ENCODE data around the gene DENND1B. TPM values are rescaled to one million over a fixed set of nuclear protein-coding genes. Genes with fewer than 3 reads are reported as not detected.

The DENND1B gene
- total RNA-seq, 1 donor from 2014 or later: 17.2 TPM

GRCh38 chr1:197649188-197649587 is 126.1 kb downstream of the DENND1B start:
- intact Hi-C loops (cut with DNase I): no loop called here

GRCh38 chr1:197638316-197638715 is 137.0 kb downstream of the DENND1B start:
- no peaks in the 10 kb centered on the region for H3K4me1 ChIP-seq
- DNase-seq (ENCODE audit: extremely low spot score in 2 of 2): no peak
- H3K27ac ChIP-seq: no peak overlapping the region
- H3K9me3 ChIP-seq: no peaks in the 10 kb centered on the region
- TF ChIP-seq POLR2AphosphoS5 (IDR thresholded peaks at IDR 0.05; ENCODE audit: insufficient read depth in 1 of 2, low read depth in 1 of 2) (no peak), CTCF (IDR thresholded peaks at IDR 0.05) (no peak), POLR2A (IDR thresholded peaks at IDR 0.05) (no peak)
- H3K4me3 ChIP-seq: no peak overlapping the region
- no peaks in the 10 kb centered on the region for H3K27me3 ChIP-seq
- intact Hi-C loops (cut with DNase I): no loop called here
- H3K36me3 ChIP-seq: peaks cover 0 to 8% of the 10 kb centered on the region in 2 donors

More at GRCh38 chr1:197649188-197649587, 126.1 kb downstream of the DENND1B start:
- H3K27ac ChIP-seq: no peak overlapping the region
- H3K27me3 ChIP-seq: no peaks in the 10 kb centered on the region
- H3K4me3 ChIP-seq: no peak overlapping the region
- no peak for DNase-seq (ENCODE audit: extremely low spot score in 2 of 2)
- no peaks in the 10 kb centered on the region for H3K4me1 ChIP-seq
- TF ChIP-seq CTCF (IDR thresholded peaks at IDR 0.05) (no peak), POLR2AphosphoS5 (IDR thresholded peaks at IDR 0.05; ENCODE audit: insufficient read depth in 1 of 2, low read depth in 1 of 2) (no peak), POLR2A (IDR thresholded peaks at IDR 0.05) (no peak)
- no peaks in the 10 kb centered on the region for H3K36me3 ChIP-seq
- no peaks in the 10 kb centered on the region for H3K9me3 ChIP-seq

GRCh38 chr1:197637406-197637805 is 137.9 kb downstream of the DENND1B start:
- Histone ChIP-seq H3K27me3 (no peaks in the 10 kb centered on the region), H3K4me3 (no peak overlapping the region), H3K27ac (no peak overlapping the region), H3K36me3 (peaks cover 0 to 8% of the 10 kb centered on the region in 2 donors), H3K4me1 (no peaks in the 10 kb centered on the region), H3K9me3 (no peaks in the 10 kb centered on the region)
- intact Hi-C loops (cut with DNase I): no loop called here
- DNase-seq (ENCODE audit: extremely low spot score in 2 of 2): no peak
- no peak for TF ChIP-seq CTCF (IDR thresholded peaks at IDR 0.05)
- no peak for TF ChIP-seq POLR2AphosphoS5 (IDR thresholded peaks at IDR 0.05; ENCODE audit: insufficient read depth in 1 of 2, low read depth in 1 of 2)
- no peak for TF ChIP-seq POLR2A (IDR thresholded peaks at IDR 0.05)

GRCh38 chr1:197633447-197634078 is 141.7 kb downstream of the DENND1B start:
- Histone ChIP-seq H3K27me3 (no peaks in the 10 kb centered on the region), H3K4me3 (no peak overlapping the region), H3K36me3 (no peaks in the 10 kb centered on the region), H3K4me1 (no peaks in the 10 kb centered on the region), H3K9me3 (no peaks in the 10 kb centered on the region), H3K27ac (no peak overlapping the region)
- TF ChIP-seq POLR2AphosphoS5 (IDR thresholded peaks at IDR 0.05; ENCODE audit: insufficient read depth in 1 of 2, low read depth in 1 of 2) (no peak), CTCF (IDR thresholded peaks at IDR 0.05) (no peak), POLR2A (IDR thresholded peaks at IDR 0.05) (no peak)
- DNase-seq (ENCODE audit: extremely low spot score in 2 of 2): no peak
- intact Hi-C loops (cut with DNase I): no loop called here

GRCh38 chr1:197632651-197633050 is 142.6 kb downstream of the DENND1B start:
- H3K27me3 ChIP-seq: no peaks in the 10 kb centered on the region
- no peak overlapping the region for H3K4me3 ChIP-seq
- TF ChIP-seq POLR2AphosphoS5 (IDR thresholded peaks at IDR 0.05; ENCODE audit: insufficient read depth in 1 of 2, low read depth in 1 of 2) (no peak), CTCF (IDR thresholded peaks at IDR 0.05) (no peak), POLR2A (IDR thresholded peaks at IDR 0.05) (no peak)
- no peaks in the 10 kb centered on the region for H3K36me3 ChIP-seq
- H3K27ac ChIP-seq: no peak overlapping the region
- H3K4me1 ChIP-seq: no peaks in the 10 kb centered on the region
- DNase-seq (ENCODE audit: extremely low spot score in 2 of 2): no peak
- H3K9me3 ChIP-seq: no peaks in the 10 kb centered on the region
- intact Hi-C loops (cut with DNase I): no loop called here
